Esophagus squamous epithelium (tissue), 4 donors: Measurements from ENCODE around the gene GABBR2.

Experiments
- POLR2A ChIP-seq, 4 donors: fragments of 450-650 bp; IDR thresholded peaks; one replicate each; pipeline ENCODE4 v1.6.1; 2017; ENCODE audit warnings: antibody characterized with exemption in 4 of 4, mild to moderate bottlenecking in 4 of 4, moderate library complexity in 3 of 4
- TF ChIP-seq, protein P1 (sequence below), 6 experiments: fragments of 450-650 bp in 4 of 6; fragments of 200-600 bp in 2 of 6; sonication (generic) in 2 of 6; IDR thresholded peaks; one replicate each; pipeline ENCODE4 v1.5.1; 2016 to 2019; ENCODE audit warnings: antibody characterized with exemption in 6 of 6, mild to moderate bottlenecking in 4 of 6, moderate library complexity in 4 of 6

DNA sequence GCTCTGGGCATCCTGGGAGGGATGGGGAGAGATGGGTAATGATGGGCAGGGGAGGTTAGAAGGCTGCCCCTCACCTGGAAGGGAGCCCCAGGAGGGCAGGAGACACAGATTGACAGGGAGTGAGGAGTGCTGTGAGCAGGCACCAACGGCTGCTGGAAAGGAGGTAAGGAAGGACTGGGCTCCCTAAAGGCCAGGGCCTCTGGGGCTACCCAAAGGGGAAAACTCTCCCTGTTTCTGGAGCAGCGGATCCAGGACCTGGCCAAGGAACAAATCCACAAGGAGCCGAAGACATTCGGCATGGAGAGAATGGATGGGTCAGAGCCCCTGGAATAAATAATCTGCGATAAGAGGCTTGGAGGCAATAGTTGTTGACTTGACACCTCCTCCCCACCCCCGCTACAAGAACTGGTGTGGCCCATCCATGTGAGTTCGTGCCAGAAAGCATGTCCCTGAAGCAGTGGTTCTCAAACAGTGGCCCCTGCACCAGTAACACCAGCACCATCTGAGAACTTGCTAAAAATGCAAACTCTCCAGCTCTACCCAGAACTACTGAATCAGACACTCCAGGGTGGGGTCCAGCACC is 208.3 kb downstream of the GABBR2 start:
- TF ChIP-seq, protein P1, sequence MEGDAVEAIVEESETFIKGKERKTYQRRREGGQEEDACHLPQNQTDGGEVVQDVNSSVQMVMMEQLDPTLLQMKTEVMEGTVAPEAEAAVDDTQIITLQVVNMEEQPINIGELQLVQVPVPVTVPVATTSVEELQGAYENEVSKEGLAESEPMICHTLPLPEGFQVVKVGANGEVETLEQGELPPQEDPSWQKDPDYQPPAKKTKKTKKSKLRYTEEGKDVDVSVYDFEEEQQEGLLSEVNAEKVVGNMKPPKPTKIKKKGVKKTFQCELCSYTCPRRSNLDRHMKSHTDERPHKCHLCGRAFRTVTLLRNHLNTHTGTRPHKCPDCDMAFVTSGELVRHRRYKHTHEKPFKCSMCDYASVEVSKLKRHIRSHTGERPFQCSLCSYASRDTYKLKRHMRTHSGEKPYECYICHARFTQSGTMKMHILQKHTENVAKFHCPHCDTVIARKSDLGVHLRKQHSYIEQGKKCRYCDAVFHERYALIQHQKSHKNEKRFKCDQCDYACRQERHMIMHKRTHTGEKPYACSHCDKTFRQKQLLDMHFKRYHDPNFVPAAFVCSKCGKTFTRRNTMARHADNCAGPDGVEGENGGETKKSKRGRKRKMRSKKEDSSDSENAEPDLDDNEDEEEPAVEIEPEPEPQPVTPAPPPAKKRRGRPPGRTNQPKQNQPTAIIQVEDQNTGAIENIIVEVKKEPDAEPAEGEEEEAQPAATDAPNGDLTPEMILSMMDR (IDR thresholded peaks at IDR 0.05): no peak
- TF ChIP-seq POLR2A (IDR thresholded peaks at IDR 0.05): no peak
